A549 (cell line): ENCODE results near the gene FOXP1.

ENCODE experiments used
- CTCF ChIP-seq: fragments of >200 bp; sonication (Bioruptor Twin); formaldehyde crosslinking; IDR thresholded peaks from 3 replicates; pipeline ENCODE4 v1.5.1; 2016
- EP300 ChIP-seq, 2 experiments: fragments of >200 bp; sonication (Bioruptor Twin); formaldehyde crosslinking; IDR thresholded peaks; 2 replicates in 1 of 2; 3 replicates in 1 of 2; pipeline ENCODE4 v1.6.1; 2016 to 2017
- HDAC2 ChIP-seq: fragments of 200-600 bp; sonication (generic); IDR thresholded peaks from 2 replicates; pipeline ENCODE4 v1.6.1; 2016
- HMGXB4 ChIP-seq: fragments of 250-450 bp; sonication (Bioruptor Pico); IDR thresholded peaks from 2 replicates; pipeline ENCODE4 v1.5.0; 2021; ENCODE audit warnings: mild to moderate bottlenecking, moderate library complexity, borderline replicate concordance
- JUN ChIP-seq, 2 experiments: fragments of >200 bp; sonication (Bioruptor Twin); formaldehyde crosslinking; IDR thresholded peaks; 2 replicates in 1 of 2; 3 replicates in 1 of 2; pipeline ENCODE4 v1.6.1; 2016 to 2017
- KDM1A ChIP-seq: fragments of 200-600 bp; sonication (generic); IDR thresholded peaks from 2 replicates; pipeline ENCODE4 v1.6.1; 2016; ENCODE audit warnings: low read depth, mild to moderate bottlenecking
- MAX ChIP-seq: IDR thresholded peaks from 2 replicates; pipeline ENCODE4 v1.6.1; 2012
- NR3C1 ChIP-seq: fragments of >200 bp; sonication (Bioruptor Twin); formaldehyde crosslinking; IDR thresholded peaks from 3 replicates; pipeline ENCODE4 v1.6.1; 2017
- POLR2A ChIP-seq: IDR thresholded peaks from 2 replicates; pipeline ENCODE4 v1.6.1; 2012; ENCODE audit warnings: mild to moderate bottlenecking, low read length
- RAD21 ChIP-seq, 2 experiments: fragments of >200 bp in 1 of 2; sonication (Bioruptor Twin) in 1 of 2; formaldehyde crosslinking in 1 of 2; IDR thresholded peaks in 1 of 2; conservative IDR thresholded peaks in 1 of 2; 2 replicates in 1 of 2; 3 replicates in 1 of 2; pipeline ENCODE4 v1.6.1; 2012 to 2018; ENCODE audit warnings: inconsistent platforms in 1 of 2
- RCOR1 ChIP-seq: fragments of 150-350 bp; IDR thresholded peaks from 2 replicates; pipeline ENCODE4 v1.6.1; 2014; ENCODE audit warnings: antibody characterized with exemption, low read length, low read depth
- USF2 ChIP-seq: fragments of 450-650 bp; IDR thresholded peaks from 2 replicates; pipeline ENCODE4 v1.6.1; 2014; ENCODE audit warnings: antibody characterized with exemption

GRCh38 chr3:71446734-71447133 is 136.8 kb downstream of the FOXP1 start:
- TF ChIP-seq RCOR1 (no peak), JUN (IDR thresholded peaks at IDR 0.05) (no peak), EP300 (IDR thresholded peaks at IDR 0.05) (no peak), RAD21 (conservative IDR thresholded peaks at IDR 0.05 in 1 of 2, IDR thresholded peaks at IDR 0.05 in 1 of 2) (no peak), POLR2A (no peak), KDM1A (no peak), CTCF (no peak), MAX (no peak), NR3C1 (no peak), HMGXB4 (CRISPR knock-in tag) (no peak), USF2 (no peak), HDAC2 (no peak)
